HG02981 (cell line): ENCODE data around the gene DNAJB9.

Source experiments
- ATAC-seq: cut with Tn5 transposase; IDR thresholded peaks from one replicate; pipeline ENCODE4 v1.9.1; 2021; ENCODE audit warnings: mild to moderate bottlenecking, moderate library complexity; ENCODE audit not compliant: unreplicated experiment

The DNAJB9 gene

GRCh38 chr7:108604307-108605077 is 34.8 kb downstream of the DNAJB9 start:
- ATAC-seq = no peak

GRCh38 chr7:108605559-108606201 is 36.0 kb downstream of the DNAJB9 start:
- no peak for ATAC-seq

DNA sequence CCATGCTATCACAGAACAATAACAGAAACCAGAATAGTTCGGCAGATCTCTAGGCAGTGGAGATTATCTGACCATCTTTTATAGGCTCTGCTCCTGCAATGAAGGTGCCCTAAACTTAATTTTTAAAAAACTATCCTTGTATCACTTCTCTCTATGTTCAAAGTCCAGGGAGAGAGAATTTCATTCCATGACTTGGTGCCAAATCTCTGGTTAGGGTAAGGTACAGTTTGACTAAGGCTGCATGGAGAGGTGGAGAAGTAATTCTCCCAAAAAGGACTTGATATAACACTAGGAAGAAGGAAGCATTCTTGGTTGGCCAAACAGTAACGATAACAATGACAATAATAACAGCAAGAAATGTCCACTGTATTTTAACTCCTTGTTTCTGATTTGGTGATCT is 40.0 kb downstream of the DNAJB9 start:
- ATAC-seq = no peak

GRCh38 chr7:108611268-108611667 is 41.6 kb downstream of the DNAJB9 start:
- ATAC-seq = no peak

GRCh38 chr7:108613147-108613948 is 43.7 kb downstream of the DNAJB9 start:
- no peak for ATAC-seq

GRCh38 chr7:108613949-108614381 is 44.3 kb downstream of the DNAJB9 start:
- ATAC-seq = no peak

DNA sequence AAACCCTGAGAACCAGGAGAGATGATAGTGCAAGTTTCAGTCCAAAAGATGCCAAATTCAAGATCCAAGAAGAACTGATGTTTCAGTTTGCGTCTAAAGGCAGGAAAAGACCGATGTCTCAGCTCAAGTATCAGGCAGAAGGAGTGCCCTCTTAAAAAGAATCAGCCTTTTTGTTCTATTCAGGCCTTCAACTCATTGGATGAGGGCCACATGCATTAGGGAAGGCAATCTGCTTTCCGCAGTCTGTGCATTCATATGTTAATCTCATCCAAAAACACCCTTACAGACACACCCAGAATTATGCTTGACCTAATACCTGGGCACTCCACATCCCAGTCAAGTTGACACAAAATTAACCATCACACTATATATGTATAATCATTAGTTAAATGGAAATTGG is 45.2 kb downstream of the DNAJB9 start:
- ATAC-seq = no peak

DNA sequence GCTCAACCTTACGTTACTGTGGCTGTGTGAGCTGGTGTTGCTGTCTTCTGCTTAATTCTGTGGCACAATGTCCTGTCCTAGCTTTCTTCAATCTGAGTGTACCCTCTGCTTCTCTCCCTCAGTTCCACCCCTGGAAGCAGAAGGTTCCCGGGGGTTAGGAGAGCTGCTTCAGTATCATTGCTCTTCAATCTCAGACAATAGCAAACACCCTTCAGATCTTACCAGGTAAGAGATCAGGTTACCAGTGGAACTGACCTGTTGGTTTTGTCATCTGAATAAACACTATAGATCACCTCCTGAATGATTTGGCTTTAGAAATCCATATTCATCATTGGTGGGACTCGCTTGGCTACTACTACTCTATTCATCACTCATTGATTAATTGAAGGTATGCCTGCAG is 48.4 kb downstream of the DNAJB9 start:
- no peak for ATAC-seq

GRCh38 chr7:108623220-108623619 is 53.5 kb downstream of the DNAJB9 start:
- ATAC-seq = peak; percentile 67
